ENCODE results near the gene PARD3B.

PARD3B gene

DNA sequence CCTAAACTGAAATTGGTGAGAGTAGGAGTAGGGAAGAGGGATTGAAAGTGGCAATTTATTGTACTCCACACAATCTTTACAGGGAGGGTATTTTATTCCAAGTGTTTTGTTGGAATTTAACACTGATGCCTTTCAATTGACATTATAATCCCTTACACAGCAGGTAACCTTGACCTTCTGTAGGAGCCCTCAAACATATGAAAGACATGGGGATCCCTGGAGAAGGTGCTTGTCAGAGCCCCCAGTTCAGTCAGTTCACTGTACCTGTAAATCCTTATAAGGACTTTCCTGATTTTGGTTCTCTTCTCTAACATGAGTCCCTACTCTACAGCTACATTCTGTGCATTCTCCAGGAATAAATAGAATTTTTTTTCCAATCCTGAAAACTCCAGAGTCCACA is 752.1 kb downstream of the PARD3B start:
- no peak for DNase-seq

GRCh38 chr2:205297846-205298245 is 752.6 kb downstream of the PARD3B start:
- no peak for DNase-seq

GRCh38 chr2:205311201-205311600 is 765.9 kb downstream of the PARD3B start:
- DNase-seq = no peak

GRCh38 chr2:205321231-205321630 is 776.0 kb downstream of the PARD3B start:
- no peak for DNase-seq

DNA sequence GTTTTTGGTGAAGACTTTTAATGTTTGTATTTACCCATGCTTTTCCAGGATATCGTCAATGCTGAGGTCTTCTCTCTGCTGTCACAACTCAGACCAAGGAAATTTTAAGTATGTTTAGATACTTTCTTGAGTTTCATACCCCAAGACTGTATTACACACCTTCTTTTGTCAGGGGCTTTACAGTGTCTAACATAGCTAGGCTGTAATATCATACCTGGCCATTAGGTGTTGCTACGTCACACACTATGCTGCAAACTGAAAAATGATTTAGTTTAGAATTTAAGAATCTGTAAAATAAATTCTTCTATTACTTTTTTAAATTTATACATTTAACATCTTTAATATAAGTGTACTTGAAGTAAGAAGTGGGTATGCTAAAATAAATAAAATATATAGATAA is 778.7 kb downstream of the PARD3B start:
- DNase-seq = no peak

GRCh38 chr2:205324355-205324754 is 779.1 kb downstream of the PARD3B start:
- DNase-seq = no peak

- DNase-seq = no peak
Observed at GRCh38 chr2:205333351-205333750, 788.1 kb downstream of the PARD3B start.

DNA sequence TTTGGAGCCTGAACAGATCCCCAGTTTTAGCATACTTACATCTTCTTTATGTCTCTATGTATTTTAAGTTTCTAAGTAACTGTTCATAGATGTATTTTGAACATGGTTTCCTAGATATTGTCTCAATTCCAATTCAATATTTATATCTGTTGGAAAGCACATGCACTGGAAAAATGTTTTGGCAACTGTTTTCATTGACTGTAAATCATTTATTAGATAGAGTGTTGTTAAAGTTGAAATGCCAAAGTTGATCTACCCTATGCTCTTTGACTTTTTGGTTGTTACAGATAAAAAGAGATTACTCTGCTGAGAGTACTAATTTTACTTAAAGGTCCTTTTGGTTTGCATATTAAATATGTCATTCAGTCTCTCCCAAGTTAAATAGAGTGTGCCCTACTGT is 792.0 kb downstream of the PARD3B start:
- DNase-seq = no peak

- DNase-seq = no peak
Observed at GRCh38 chr2:205338156-205338555, 792.9 kb downstream of the PARD3B start.

GRCh38 chr2:205343103-205343502 is 797.8 kb downstream of the PARD3B start:
- DNase-seq = no peak

DNA sequence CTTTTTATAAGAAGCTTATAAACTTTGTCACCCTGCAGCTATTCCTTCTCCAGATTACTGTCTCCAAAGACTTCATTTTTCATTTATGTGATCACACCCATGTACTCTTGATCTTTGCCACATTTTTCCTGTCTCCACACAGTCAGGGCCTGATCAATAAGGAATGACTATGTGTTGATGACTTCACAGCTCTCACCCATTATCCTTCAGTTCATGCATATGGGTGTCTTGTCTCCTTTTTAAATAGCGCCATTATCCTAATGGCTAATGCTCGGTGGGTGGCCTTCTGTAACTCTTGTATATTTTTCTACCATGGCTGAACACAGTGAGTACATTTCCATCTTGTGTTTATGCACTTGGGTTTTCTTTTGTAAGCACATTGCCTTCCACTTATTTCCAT is 801.4 kb downstream of the PARD3B start:
- no peak for DNase-seq

DNA sequence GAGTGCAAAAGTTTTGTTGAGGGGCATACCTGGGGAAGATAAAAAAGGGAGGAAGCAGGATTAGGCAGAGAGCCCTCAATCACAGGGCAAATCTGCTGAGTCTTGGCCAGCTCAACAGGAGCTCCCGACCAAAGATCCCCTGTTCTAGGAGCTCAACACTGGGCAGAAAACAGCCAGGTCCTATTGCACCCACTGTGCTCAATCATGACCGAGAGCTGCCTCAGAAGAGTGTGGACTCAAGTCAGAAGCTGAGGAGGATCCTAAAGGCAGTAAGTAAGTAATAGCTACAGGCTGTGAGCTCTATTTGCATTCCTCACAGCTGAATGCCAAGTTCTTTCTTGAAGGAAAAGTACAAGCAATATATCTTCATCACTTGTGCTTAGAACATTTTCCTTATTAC is 802.6 kb downstream of the PARD3B start:
- no peak for DNase-seq

- no peak for DNase-seq
Observed at GRCh38 chr2:205352094-205352493, 806.8 kb downstream of the PARD3B start.

DNA sequence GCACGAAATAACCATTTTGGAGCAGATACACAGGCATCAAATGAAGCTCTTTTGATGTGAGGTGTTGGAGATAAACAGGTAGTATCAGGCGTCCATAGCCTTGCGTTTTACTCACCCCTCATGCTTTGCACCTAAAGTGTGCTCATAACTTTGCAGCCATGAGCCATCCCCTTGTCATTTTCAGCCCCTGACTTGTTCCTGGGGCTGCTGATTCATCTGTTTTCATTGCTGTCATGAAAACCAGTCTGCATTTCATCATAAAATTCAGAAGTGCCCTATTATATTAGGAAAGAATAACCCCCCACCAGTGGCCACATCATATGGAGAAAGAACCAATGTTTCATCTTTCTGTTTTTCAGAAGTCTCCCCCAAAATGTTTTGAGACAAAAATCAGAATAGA is 807.3 kb downstream of the PARD3B start:
- no peak for DNase-seq

DNA sequence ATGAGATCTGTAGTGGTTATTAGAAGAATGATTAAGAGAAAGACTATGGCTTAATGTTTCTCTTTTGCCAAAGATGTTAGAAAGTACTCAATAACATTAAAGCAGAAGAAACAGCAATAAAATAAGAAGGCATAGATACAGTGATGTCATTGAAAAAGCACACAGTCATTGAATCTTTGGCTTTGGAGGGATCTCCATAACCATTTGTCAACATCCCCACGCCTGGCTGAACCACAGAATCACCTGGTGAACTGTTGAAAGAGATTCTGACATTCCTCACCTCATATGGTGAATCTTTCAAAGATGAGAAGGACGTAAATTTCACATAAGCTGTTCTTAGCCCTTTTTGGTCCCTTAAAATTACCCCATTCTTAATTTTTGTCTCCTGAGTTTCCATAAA is 812.5 kb downstream of the PARD3B start:
- DNase-seq = no peak

DNA sequence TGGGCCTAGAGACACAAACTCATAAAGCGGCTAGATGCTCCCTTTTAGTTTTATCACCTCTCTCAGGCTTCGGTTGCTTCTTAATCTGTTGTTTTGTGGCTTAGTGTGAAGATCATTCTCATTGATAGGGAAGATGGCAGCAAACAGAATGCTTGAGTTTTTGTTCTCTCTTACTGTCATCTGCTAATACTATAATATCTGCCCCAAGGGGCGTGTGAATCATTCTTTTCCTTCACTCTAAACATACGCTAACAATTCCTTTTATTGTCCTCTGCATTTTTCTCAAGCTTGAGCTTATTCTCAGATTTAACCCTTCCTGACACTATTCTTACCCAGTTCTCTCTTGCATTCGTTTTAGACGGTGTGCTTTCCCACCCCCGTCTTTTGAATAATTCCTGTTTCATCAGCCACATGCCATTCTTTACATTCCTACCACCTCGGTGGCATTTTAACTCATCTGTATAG is 813.1 kb downstream of the PARD3B start:
- DNase-seq = no peak

- no peak for DNase-seq
Observed at GRCh38 chr2:205361272-205361671, 816.0 kb downstream of the PARD3B start.

GRCh38 chr2:205361970-205362369 is 816.7 kb downstream of the PARD3B start:
- no peak for DNase-seq

DNA sequence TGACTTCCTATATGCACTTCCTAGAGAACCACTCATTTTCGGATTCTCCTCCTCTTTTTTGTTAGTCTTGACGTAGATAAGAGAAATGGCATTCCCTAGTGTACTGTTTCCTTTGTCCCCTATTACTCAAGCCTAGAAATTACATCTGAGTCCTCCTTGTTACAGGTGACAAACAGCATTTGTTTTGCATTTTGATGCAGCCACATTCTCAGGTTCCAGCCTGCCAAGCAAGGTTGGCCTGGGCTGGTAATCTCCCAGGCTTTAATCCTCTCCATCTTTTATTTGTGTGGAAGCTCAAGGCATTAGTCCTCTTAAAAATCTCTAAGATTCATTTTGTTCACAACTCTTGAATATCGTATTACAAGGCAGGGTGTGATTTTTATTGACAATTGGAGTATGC is 819.0 kb downstream of the PARD3B start:
- DNase-seq = no peak

DNA sequence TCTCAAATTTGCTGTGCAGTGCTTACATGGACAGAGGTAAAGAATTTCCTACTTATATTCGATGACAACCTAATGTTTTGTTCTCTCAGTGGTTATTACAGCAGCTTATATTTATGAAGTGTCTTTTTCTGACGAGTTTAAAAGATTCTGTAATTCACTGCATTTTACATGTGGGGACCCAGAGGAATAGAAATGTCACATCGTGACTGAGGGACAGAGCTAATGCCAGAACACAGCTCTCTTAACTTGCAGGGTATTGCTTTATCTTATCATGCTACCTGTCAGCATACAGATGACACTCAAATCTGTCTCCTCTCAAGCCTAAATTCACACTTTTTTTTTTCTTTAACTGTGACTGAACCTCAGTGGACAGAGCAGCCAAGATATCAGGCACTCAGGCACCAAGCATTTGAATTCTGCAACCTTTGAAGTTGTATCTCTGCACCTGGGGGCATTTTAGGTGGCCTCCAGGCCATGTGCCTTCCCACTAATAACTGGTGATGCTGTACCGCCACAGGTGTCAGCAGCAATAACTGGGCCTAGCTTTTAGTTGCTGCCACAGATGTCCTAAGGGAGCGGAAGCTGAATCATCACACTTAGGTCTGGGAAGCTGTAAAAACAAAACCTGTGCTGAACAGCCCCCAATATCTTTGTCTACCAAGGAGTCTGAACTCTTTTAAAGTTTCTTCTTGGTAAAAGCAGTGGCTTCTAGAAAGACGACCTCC is 821.2 kb downstream of the PARD3B start:
- DNase-seq = no peak

DNA sequence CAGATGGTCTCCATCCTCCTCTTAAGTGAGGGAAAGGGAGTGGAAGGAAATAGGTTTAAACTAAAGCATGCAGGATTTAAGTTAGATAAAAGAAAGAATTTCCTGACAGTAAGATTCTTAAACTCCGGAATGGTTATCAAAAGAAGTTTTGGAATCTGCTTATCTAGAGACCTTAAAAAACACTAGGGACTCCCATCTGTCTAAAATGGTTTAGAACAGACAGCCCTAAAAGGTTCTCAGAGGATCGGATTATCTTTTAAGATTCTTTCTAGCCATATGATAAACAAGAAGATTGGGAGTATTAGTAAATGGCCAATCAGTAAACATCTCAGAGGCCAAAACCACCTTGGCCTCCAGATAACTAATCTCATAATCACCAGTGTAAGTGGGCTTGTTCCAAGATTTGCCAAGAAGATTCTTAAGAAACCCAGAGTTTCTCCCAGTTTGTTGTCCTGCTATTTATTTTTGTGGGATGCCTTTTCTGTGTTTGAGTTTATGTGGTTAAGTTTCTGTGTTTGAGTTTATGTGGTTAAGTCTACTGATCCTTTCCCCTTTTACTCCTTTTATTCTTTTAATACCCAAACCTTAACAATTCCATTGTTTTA is 822.2 kb downstream of the PARD3B start:
- no peak for DNase-seq

DNA sequence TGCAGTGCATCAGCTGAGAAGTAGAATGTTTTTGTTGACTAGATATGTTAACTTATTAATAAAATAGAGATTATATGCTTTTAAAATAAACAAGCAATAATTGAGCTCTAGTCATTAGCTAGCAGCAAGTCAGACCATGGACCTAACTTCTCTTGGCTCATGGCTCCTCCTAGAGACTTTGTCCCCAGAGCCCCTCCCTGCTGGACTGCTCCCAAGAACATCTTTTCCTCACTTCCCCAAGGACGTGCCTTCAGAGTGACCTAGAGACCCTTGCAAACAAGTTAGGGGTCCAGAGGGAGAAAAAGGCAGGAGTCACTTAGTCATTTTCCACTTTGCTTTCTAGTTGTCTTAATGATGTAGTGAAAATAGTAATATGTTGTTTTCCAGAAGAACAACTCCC is 824.5 kb downstream of the PARD3B start:
- DNase-seq = no peak

DNA sequence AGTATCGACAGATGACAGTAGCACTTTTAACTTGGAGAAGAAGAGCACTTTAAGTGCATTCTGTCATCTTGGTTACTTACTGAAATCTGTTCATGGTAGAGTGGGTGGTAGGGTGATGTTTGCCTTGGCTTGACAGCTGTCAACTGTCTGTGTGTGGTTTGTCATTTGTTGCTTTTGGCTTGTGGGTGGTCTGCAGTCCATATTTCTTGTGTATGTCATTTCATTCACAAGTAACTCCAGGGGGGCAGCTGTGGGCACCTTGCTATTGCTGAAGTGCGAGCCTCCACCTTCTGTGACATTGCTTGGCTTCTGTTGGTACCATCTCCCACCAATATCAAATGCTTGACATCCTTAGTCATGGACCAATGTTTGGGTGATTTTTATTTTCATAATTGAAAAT is 825.5 kb downstream of the PARD3B start:
- no peak for DNase-seq

DNA sequence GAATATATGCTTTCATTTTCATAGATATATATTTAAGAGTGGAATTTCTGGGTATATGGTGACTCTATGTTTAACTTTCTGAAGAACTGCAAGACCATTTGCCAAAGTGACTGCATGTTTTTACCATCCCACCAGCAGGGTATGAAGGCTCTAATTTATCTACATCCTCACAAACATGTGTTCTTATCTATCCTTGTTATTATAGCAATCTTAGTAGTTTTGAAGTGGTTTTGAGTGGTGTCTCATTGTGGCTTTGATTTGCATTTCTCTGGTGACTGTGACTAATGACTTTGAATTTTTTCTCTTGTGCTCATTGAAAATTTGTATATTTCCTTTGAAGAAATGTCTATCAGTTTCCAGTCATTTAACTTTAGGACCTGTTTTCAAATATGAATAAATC is 826.9 kb downstream of the PARD3B start:
- no peak for DNase-seq
